22Rv1 (cell line): ENCODE data around the gene HM13.

Experiments
- ZFX ChIP-seq: fragments of 450-650 bp; IDR thresholded peaks from 2 replicates; pipeline ENCODE4 v1.6.1; 2017; ENCODE audit warnings: antibody characterized with exemption, borderline replicate concordance
- TF ChIP-seq, protein P1 (sequence below): fragments of 450-650 bp; IDR thresholded peaks from 2 replicates; pipeline ENCODE4 v1.5.1; 2017; ENCODE audit warnings: mild to moderate bottlenecking

- TF ChIP-seq, protein P1, sequence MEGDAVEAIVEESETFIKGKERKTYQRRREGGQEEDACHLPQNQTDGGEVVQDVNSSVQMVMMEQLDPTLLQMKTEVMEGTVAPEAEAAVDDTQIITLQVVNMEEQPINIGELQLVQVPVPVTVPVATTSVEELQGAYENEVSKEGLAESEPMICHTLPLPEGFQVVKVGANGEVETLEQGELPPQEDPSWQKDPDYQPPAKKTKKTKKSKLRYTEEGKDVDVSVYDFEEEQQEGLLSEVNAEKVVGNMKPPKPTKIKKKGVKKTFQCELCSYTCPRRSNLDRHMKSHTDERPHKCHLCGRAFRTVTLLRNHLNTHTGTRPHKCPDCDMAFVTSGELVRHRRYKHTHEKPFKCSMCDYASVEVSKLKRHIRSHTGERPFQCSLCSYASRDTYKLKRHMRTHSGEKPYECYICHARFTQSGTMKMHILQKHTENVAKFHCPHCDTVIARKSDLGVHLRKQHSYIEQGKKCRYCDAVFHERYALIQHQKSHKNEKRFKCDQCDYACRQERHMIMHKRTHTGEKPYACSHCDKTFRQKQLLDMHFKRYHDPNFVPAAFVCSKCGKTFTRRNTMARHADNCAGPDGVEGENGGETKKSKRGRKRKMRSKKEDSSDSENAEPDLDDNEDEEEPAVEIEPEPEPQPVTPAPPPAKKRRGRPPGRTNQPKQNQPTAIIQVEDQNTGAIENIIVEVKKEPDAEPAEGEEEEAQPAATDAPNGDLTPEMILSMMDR: no peak
- TF ChIP-seq ZFX: no peak
Observed at GRCh38 chr20:31602779-31603441, 88.7 kb downstream of the HM13 start.
